SU-DHL-6 (cell line): ENCODE data around the gene RBM33.

Source experiments
- EZH2phosphoT487 ChIP-seq: fragments of 200-600 bp; sonication (generic), shearing (Covaris generic); conservative IDR thresholded peaks from 2 replicates; pipeline ENCODE4 v1.6.1; 2018; ENCODE audit warnings: mild to moderate bottlenecking, antibody characterized with exemption, low read length, moderate library complexity, mixed read lengths
- TF ChIP-seq, protein P1 (sequence below): fragments of 200-600 bp; sonication (generic); IDR thresholded peaks from one replicate; pipeline ENCODE4 v1.5.1; 2017; ENCODE audit warnings: antibody characterized with exemption, mild to moderate bottlenecking, low read length, moderate library complexity; ENCODE audit not compliant: insufficient read depth, poor library complexity, severe bottlenecking

DNA sequence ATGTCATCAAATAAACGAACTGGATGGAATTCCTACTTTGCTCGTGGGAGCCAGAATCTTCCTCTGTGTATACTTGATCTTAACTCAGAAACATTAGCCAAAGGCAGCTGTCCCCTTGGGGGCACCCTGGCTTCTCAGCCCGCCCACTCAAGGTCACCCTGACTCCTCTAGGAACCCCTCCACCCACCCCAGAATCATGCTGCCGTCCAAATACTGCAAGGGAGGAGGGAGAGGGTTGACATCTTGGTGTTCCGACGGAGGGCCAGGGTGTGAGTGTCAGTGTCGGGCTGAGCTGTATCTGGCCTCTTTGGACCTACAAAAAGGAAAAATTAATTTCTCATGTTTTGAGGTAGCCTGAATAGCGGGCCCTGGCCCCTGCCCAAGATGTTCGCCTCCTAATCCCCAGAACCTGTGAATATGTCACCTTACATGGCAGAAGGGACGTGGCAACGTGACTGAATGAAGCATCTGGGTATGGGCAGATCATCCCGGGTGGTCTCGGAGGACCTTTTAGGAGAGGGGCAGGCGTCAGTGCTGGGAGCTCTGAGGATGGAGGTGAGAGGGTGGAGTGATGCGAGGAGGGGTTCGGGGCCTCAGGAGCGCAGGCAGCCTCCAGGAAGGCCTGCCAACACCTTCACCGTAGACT lies 40.5 kb upstream of the RBM33 start:
- TF ChIP-seq, protein P1, sequence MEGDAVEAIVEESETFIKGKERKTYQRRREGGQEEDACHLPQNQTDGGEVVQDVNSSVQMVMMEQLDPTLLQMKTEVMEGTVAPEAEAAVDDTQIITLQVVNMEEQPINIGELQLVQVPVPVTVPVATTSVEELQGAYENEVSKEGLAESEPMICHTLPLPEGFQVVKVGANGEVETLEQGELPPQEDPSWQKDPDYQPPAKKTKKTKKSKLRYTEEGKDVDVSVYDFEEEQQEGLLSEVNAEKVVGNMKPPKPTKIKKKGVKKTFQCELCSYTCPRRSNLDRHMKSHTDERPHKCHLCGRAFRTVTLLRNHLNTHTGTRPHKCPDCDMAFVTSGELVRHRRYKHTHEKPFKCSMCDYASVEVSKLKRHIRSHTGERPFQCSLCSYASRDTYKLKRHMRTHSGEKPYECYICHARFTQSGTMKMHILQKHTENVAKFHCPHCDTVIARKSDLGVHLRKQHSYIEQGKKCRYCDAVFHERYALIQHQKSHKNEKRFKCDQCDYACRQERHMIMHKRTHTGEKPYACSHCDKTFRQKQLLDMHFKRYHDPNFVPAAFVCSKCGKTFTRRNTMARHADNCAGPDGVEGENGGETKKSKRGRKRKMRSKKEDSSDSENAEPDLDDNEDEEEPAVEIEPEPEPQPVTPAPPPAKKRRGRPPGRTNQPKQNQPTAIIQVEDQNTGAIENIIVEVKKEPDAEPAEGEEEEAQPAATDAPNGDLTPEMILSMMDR = no peak
- no peak for TF ChIP-seq EZH2phosphoT487
